HepG2 (cell line): ENCODE measurements around the gene TATDN3. TPM values are rescaled to one million over a fixed set of nuclear protein-coding genes. Genes with fewer than 3 reads are reported as not detected.
A peak's percentile ranks its signal among the peaks of the same experiment; 100 is the strongest.

Source experiments
- ASH2L ChIP-seq: fragments of 300-600, 200-600 bp; sonication (generic); IDR thresholded peaks from 2 replicates; pipeline ENCODE4 v1.7.0; 2017; ENCODE audit warnings: low read depth, mild to moderate bottlenecking, moderate library complexity, mixed read lengths, low read length; ENCODE audit not compliant: insufficient read length
- KDM5B ChIP-seq: sonication (generic); formaldehyde crosslinking; IDR thresholded peaks from 2 replicates; pipeline ENCODE4 v1.4.0; 2020; ENCODE audit warnings: missing genetic modification reagents, mild to moderate bottlenecking, borderline replicate concordance
- NBN ChIP-seq: fragments of 450-650 bp; conservative IDR thresholded peaks from 2 replicates; pipeline ENCODE4 v1.6.1; 2017
- POLR2AphosphoS2 ChIP-seq: IDR thresholded peaks from 2 replicates; pipeline ENCODE4 v1.6.1; 2011; ENCODE audit warnings: low read depth, low read length, improper control_type of control experiment
- SMAD1 ChIP-seq: sonication (generic); formaldehyde crosslinking; IDR thresholded peaks from 2 replicates; pipeline ENCODE4 v1.4.0; 2020; ENCODE audit warnings: missing genetic modification reagents, low read depth, mild to moderate bottlenecking, borderline replicate concordance
- ZEB1 ChIP-seq: IDR thresholded peaks from 2 replicates; pipeline ENCODE4 v1.6.1; 2012; ENCODE audit warnings: mild to moderate bottlenecking, low read depth, inconsistent platforms; ENCODE audit not compliant: insufficient replicate concordance
- ZNF234 ChIP-seq: sonication (generic); formaldehyde crosslinking; conservative IDR thresholded peaks from 2 replicates; pipeline ENCODE4 v1.5.1; 2020; ENCODE audit warnings: mild to moderate bottlenecking, missing genetic modification reagents
- ZNF24 ChIP-seq: fragments of 450-650 bp; IDR thresholded peaks from 2 replicates; pipeline ENCODE4 v1.6.1; 2017; ENCODE audit warnings: antibody characterized with exemption, mild to moderate bottlenecking
- ZNF629 ChIP-seq: sonication (generic); formaldehyde crosslinking; conservative IDR thresholded peaks from 2 replicates; pipeline ENCODE4 v1.5.0; 2020; ENCODE audit warnings: missing genetic modification reagents
- ZNF724P ChIP-seq: sonication (generic); formaldehyde crosslinking; IDR thresholded peaks from 2 replicates; pipeline ENCODE4 v1.8.0; 2022; ENCODE audit warnings: missing genetic modification reagents, borderline replicate concordance
- ZNF75D ChIP-seq: sonication (generic); formaldehyde crosslinking; IDR thresholded peaks from 2 replicates; pipeline ENCODE4 v1.8.1; 2023; ENCODE audit warnings: missing genetic modification reagents, mild to moderate bottlenecking, borderline replicate concordance
- ZNF773 ChIP-seq: sonication (generic); formaldehyde crosslinking; IDR thresholded peaks from 2 replicates; pipeline ENCODE4 v1.4.0; 2020; ENCODE audit warnings: missing genetic modification reagents, borderline replicate concordance
- ZNF775 ChIP-seq: sonication (generic); formaldehyde crosslinking; IDR thresholded peaks from 2 replicates; pipeline ENCODE4 v1.4.0; 2020; ENCODE audit warnings: missing genetic modification reagents, mild to moderate bottlenecking, moderate library complexity, borderline replicate concordance
- ZNF883 ChIP-seq: sonication (generic); formaldehyde crosslinking; IDR thresholded peaks from 2 replicates; pipeline ENCODE4 v1.5.1; 2020; ENCODE audit warnings: mild to moderate bottlenecking, missing genetic modification reagents; ENCODE audit errors: not compliant biosample characterization
- polyA plus RNA-seq, 8 experiments: library from polyadenylated mRNA; depleted of rRNA in 3 of 8; stranded (reverse) in 7 of 8; unstranded in 1 of 8; fragments of >200 nt; fragmentation: Illumina TruSeq in 4 of 8; extraction: Trizol in 4 of 8; gene quantifications; 2 replicates each; pipeline versions ENCODE4 v1.2.1 to v1.2.3, GENCODE V29; 2011 to 2016; ENCODE audit warnings: low read depth in 4 of 8, missing spikeins in 1 of 8, mixed read lengths in 1 of 8; ENCODE audit not compliant: insufficient read depth in 1 of 8
- total RNA-seq, 5 experiments: library from RNA; depleted of rRNA; stranded (reverse); fragments of >200 nt; fragmentation: Illumina TruSeq; extraction: Trizol; gene quantifications; 2 replicates each; pipeline ENCODE4 v1.2.3, GENCODE V29; 2016; ENCODE audit warnings: low read depth in 1 of 5
- TF ChIP-seq, protein P1 (sequence below): sonication (generic); formaldehyde crosslinking; IDR thresholded peaks from 2 replicates; pipeline ENCODE4 v1.5.0; 2020; ENCODE audit warnings: missing genetic modification reagents, mild to moderate bottlenecking, borderline replicate concordance
- TF ChIP-seq, protein P2 (sequence below): sonication (generic); formaldehyde crosslinking; IDR thresholded peaks from 2 replicates; pipeline ENCODE4 v1.5.0; 2020; ENCODE audit warnings: mild to moderate bottlenecking, missing genetic modification reagents, borderline replicate concordance
- TF ChIP-seq, protein P3 (sequence below): IDR thresholded peaks from 2 replicates; pipeline ENCODE4 v1.6.1; 2012; ENCODE audit warnings: low read depth, low read length, improper control_type of control experiment

Gene TATDN3
- total and polyA plus RNA-seq, 2 of the 13 experiments (the other 11 are each of a cell fraction or from before 2014, with no cell fraction given) = 7.3 to 8.6 TPM

DNA sequence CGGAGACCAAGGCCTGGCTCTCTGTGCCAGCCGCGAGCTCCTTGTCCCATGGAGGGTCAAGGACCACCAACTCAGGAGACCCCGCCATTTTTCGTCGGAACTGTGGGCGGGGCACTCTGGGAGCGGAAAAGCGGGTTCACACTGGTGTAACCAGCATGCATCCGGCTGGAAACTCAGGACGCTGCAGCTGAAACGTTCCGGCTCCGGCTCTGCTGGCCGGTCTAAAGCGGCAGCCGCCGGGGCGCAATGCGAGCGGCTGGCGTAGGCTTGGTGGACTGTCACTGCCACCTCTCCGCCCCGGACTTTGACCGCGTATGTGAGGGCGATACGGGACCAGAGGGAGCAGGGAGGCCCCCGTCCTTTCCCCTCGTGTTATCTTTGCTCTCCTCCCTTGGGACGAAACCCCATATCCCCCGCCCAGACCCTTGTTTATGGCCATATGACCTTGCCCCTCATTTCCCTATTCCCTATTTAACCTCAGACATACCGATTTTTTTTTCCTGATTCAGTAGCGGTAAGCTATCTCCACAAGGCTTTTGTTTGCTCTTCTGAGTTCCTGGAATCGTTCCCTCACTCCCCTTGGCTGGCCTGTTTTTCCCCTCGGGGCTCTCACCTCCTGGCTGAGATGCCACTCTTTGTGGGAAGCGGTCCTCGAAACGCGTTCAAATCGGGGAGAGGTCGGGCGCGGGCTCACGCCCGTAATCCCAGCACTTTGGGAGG, at the start of gene TATDN3, which contains the start of gene NSL1 (continued):
- peak; percentile 33 for TF ChIP-seq ZEB1
- TF ChIP-seq ZNF773 (CRISPR knock-in tag) = no peak
- TF ChIP-seq NBN = no peak
- TF ChIP-seq ZNF629 (CRISPR knock-in tag) = peak; percentile 57; the same call in 1 of the 2 replicates
- peak; percentile 98 for TF ChIP-seq ASH2L
- TF ChIP-seq, protein P1, sequence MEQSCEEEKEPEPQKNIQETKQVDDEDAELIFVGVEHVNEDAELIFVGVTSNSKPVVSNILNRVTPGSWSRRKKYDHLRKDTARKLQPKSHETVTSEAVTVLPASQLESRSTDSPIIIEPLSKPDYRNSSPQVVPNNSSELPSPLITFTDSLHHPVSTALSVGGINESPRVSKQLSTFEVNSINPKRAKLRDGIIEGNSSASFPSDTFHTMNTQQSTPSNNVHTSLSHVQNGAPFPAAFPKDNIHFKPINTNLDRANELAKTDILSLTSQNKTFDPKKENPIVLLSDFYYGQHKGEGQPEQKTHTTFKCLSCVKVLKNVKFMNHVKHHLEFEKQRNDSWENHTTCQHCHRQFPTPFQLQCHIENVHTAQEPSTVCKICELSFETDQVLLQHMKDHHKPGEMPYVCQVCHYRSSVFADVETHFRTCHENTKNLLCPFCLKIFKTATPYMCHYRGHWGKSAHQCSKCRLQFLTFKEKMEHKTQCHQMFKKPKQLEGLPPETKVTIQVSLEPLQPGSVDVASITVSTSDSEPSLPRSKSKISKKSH = peak; percentile 33; the same call in 1 of the 2 replicates
- TF ChIP-seq SMAD1 (CRISPR knock-in tag) = peak; percentile 95; the same call in 1 of the 2 replicates
- TF ChIP-seq POLR2AphosphoS2 = no peak
- TF ChIP-seq ZNF234 (CRISPR knock-in tag) = no peak
- peak; percentile 74; the same call in 1 of the 2 replicates for TF ChIP-seq ZNF24
- no peak; the same call in 1 of the 2 replicates for TF ChIP-seq KDM5B (CRISPR knock-in tag)
- TF ChIP-seq ZNF75D (CRISPR knock-in tag) = peak; percentile 63; the same call in 1 of the 2 replicates
- TF ChIP-seq, protein P2, sequence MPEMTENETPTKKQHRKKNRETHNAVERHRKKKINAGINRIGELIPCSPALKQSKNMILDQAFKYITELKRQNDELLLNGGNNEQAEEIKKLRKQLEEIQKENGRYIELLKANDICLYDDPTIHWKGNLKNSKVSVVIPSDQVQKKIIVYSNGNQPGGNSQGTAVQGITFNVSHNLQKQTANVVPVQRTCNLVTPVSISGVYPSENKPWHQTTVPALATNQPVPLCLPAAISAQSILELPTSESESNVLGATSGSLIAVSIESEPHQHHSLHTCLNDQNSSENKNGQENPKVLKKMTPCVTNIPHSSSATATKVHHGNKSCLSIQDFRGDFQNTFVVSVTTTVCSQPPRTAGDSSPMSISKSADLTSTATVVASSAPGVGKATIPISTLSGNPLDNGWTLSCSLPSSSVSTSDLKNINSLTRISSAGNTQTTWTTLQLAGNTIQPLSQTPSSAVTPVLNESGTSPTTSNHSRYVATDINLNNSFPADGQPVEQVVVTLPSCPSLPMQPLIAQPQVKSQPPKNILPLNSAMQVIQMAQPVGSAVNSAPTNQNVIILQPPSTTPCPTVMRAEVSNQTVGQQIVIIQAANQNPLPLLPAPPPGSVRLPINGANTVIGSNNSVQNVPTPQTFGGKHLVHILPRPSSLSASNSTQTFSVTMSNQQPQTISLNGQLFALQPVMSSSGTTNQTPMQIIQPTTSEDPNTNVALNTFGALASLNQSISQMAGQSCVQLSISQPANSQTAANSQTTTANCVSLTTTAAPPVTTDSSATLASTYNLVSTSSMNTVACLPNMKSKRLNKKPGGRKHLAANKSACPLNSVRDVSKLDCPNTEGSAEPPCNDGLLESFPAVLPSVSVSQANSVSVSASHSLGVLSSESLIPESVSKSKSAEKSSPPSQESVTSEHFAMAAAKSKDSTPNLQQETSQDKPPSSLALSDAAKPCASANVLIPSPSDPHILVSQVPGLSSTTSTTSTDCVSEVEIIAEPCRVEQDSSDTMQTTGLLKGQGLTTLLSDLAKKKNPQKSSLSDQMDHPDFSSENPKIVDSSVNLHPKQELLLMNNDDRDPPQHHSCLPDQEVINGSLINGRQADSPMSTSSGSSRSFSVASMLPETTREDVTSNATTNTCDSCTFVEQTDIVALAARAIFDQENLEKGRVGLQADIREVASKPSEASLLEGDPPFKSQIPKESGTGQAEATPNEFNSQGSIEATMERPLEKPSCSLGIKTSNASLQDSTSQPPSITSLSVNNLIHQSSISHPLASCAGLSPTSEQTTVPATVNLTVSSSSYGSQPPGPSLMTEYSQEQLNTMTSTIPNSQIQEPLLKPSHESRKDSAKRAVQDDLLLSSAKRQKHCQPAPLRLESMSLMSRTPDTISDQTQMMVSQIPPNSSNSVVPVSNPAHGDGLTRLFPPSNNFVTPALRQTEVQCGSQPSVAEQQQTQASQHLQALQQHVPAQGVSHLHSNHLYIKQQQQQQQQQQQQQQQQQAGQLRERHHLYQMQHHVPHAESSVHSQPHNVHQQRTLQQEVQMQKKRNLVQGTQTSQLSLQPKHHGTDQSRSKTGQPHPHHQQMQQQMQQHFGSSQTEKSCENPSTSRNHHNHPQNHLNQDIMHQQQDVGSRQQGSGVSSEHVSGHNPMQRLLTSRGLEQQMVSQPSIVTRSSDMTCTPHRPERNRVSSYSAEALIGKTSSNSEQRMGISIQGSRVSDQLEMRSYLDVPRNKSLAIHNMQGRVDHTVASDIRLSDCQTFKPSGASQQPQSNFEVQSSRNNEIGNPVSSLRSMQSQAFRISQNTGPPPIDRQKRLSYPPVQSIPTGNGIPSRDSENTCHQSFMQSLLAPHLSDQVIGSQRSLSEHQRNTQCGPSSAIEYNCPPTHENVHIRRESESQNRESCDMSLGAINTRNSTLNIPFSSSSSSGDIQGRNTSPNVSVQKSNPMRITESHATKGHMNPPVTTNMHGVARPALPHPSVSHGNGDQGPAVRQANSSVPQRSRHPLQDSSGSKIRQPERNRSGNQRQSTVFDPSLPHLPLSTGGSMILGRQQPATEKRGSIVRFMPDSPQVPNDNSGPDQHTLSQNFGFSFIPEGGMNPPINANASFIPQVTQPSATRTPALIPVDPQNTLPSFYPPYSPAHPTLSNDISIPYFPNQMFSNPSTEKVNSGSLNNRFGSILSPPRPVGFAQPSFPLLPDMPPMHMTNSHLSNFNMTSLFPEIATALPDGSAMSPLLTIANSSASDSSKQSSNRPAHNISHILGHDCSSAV = 0 out of 2 replicates have a peak, but pooled peaks have one; percentile 94
- TF ChIP-seq ZNF775 (CRISPR knock-in tag) = no peak
- TF ChIP-seq, protein P3, sequence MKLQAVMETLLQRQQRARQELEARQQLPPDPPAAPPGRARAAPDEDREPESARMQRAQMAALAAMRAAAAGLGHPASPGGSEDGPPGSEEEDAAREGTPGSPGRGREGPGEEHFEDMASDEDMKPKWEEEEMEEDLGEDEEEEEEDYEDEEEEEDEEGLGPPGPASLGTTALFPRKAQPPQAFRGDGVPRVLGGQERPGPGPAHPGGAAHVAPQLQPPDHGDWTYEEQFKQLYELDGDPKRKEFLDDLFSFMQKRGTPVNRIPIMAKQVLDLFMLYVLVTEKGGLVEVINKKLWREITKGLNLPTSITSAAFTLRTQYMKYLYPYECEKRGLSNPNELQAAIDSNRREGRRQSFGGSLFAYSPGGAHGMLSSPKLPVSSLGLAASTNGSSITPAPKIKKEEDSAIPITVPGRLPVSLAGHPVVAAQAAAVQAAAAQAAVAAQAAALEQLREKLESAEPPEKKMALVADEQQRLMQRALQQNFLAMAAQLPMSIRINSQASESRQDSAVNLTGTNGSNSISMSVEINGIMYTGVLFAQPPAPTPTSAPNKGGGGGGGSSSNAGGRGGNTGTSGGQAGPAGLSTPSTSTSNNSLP = peak; percentile 26; the same call in 1 of the 2 replicates
- TF ChIP-seq ZNF724P (CRISPR knock-in tag) = peak; percentile 25; the same call in 1 of the 2 replicates
- peak; percentile 70 for TF ChIP-seq ZNF883 (CRISPR knock-in tag)
